Mesenchymal stem cell (in vitro differentiated cells and primary cell): ENCODE data around the gene CHPF.

Source experiments
- DNase-seq: peaks from one replicate; pipeline ENCODE4 v3.0.0-alpha.2; 2013
- H2AFZ ChIP-seq: one replicate; pipeline ENCODE4 v1.6.1; 2013; ENCODE audit warnings: low read depth, mild to moderate bottlenecking, control low read depth, inconsistent platforms, low read length, moderate library complexity
- H2AK5ac ChIP-seq: 2 replicates; pipeline ENCODE4 v1.6.1; 2013; ENCODE audit warnings: low read length, moderate library complexity, mild to moderate bottlenecking, inconsistent platforms; ENCODE audit not compliant: severe bottlenecking
- H2BK120ac ChIP-seq: one replicate; pipeline ENCODE4 v1.6.1; 2013; ENCODE audit warnings: low read depth, mild to moderate bottlenecking, inconsistent platforms, low read length, moderate library complexity
- H2BK12ac ChIP-seq, 2 experiments: one replicate each; pipeline ENCODE4 v1.6.1; 2013; ENCODE audit warnings: inconsistent platforms in 2 of 2, low read length in 2 of 2, mild to moderate bottlenecking in 2 of 2, moderate library complexity in 2 of 2, control low read depth in 1 of 2
- H2BK15ac ChIP-seq: one replicate; pipeline ENCODE4 v1.6.1; 2013; ENCODE audit warnings: mild to moderate bottlenecking, low read depth, inconsistent platforms; ENCODE audit not compliant: poor library complexity, severe bottlenecking
- H2BK5ac ChIP-seq: 2 replicates; pipeline ENCODE4 v1.6.1; 2013; ENCODE audit warnings: low read depth, mild to moderate bottlenecking, low read length, control low read depth, inconsistent platforms; ENCODE audit not compliant: poor library complexity, severe bottlenecking
- H3K14ac ChIP-seq, 2 experiments: one replicate each; pipeline ENCODE4 v1.6.1; 2013; ENCODE audit warnings: inconsistent platforms in 2 of 2, low read length in 2 of 2, control low read depth in 1 of 2, mild to moderate bottlenecking in 1 of 2, moderate library complexity in 1 of 2
- H3K18ac ChIP-seq, 2 experiments: one replicate each; pipeline ENCODE4 v1.6.1; 2013; ENCODE audit warnings: inconsistent platforms in 2 of 2, low read length in 2 of 2, control low read depth in 1 of 2, low read depth in 1 of 2, mild to moderate bottlenecking in 1 of 2
- H3K23ac ChIP-seq, 2 experiments: one replicate each; pipeline ENCODE4 v1.6.1; 2013; ENCODE audit warnings: inconsistent platforms in 2 of 2, low read length in 2 of 2, mild to moderate bottlenecking in 2 of 2, moderate library complexity in 2 of 2, control low read depth in 1 of 2
- H3K27ac ChIP-seq: 2 replicates; pipeline ENCODE4 v1.5.1; 2013; ENCODE audit warnings: mild to moderate bottlenecking, moderate library complexity, low read length, control low read depth, inconsistent platforms; ENCODE audit not compliant: poor library complexity, severe bottlenecking
- H3K27me3 ChIP-seq, 2 experiments: 2 replicates each; pipeline versions ENCODE4 v1.6.1 to v1.7.0; 2013; ENCODE audit warnings: low read length in 2 of 2, mild to moderate bottlenecking in 2 of 2, moderate library complexity in 2 of 2, control low read depth in 1 of 2, inconsistent platforms in 1 of 2; ENCODE audit not compliant: control insufficient read depth in 1 of 2, insufficient read depth in 1 of 2
- H3K36me3 ChIP-seq, 2 experiments: 2 replicates each; pipeline versions ENCODE4 v1.6.1 to v1.7.0; 2013; ENCODE audit warnings: low read length in 2 of 2, control low read depth in 1 of 2, inconsistent platforms in 1 of 2, low read depth in 1 of 2, mild to moderate bottlenecking in 1 of 2; ENCODE audit not compliant: insufficient read depth in 2 of 2, control insufficient read depth in 1 of 2
- H3K4ac ChIP-seq, 2 experiments: one replicate each; pipeline ENCODE4 v1.6.1; 2013; ENCODE audit warnings: inconsistent platforms in 2 of 2, low read length in 2 of 2, mild to moderate bottlenecking in 2 of 2, moderate library complexity in 2 of 2, control low read depth in 1 of 2, low read depth in 1 of 2
- H3K4me1 ChIP-seq: 2 replicates; pipeline ENCODE4 v1.6.1; 2013; ENCODE audit warnings: low read depth, low read length, control low read depth; ENCODE audit not compliant: control insufficient read depth, insufficient read depth
- H3K4me2 ChIP-seq: 2 replicates; pipeline ENCODE4 v1.6.1; 2013; ENCODE audit warnings: low read length, mild to moderate bottlenecking, inconsistent platforms; ENCODE audit not compliant: poor library complexity, severe bottlenecking
- H3K4me3 ChIP-seq, 2 experiments: 2 replicates each; pipeline versions ENCODE4 v1.5.1 to v1.7.0; 2013; ENCODE audit warnings: low read length in 2 of 2, mild to moderate bottlenecking in 2 of 2, control low read depth in 1 of 2, low read depth in 1 of 2; ENCODE audit not compliant: insufficient read depth in 1 of 2
- H3K79me1 ChIP-seq: replicated peaks from 2 replicates; pipeline ENCODE4 v1.6.1; 2013; ENCODE audit warnings: mild to moderate bottlenecking, control low read depth, low read length, inconsistent platforms; ENCODE audit not compliant: poor library complexity, severe bottlenecking
- H3K9ac ChIP-seq: 2 replicates; pipeline ENCODE4 v1.7.0; 2013; ENCODE audit warnings: mild to moderate bottlenecking, low read length, moderate library complexity
- H3K9me3 ChIP-seq: 2 replicates; pipeline ENCODE4 v1.7.0; 2013; ENCODE audit warnings: mild to moderate bottlenecking, low read length; ENCODE audit not compliant: control insufficient read depth
- H4K8ac ChIP-seq: one replicate; pipeline ENCODE4 v1.6.1; 2013; ENCODE audit warnings: inconsistent platforms, mild to moderate bottlenecking, low read length, moderate library complexity
- H4K91ac ChIP-seq: one replicate; pipeline ENCODE4 v1.6.1; 2013; ENCODE audit warnings: mild to moderate bottlenecking, low read length, inconsistent platforms
- WGBS: methylation state at CpG from one replicate; pipeline ENCODE4 v1.1.7; 2013; ENCODE audit warnings: mixed read lengths; 5-methylcytosine and 5-hydroxymethylcytosine counted together

Gene CHPF

DNA sequence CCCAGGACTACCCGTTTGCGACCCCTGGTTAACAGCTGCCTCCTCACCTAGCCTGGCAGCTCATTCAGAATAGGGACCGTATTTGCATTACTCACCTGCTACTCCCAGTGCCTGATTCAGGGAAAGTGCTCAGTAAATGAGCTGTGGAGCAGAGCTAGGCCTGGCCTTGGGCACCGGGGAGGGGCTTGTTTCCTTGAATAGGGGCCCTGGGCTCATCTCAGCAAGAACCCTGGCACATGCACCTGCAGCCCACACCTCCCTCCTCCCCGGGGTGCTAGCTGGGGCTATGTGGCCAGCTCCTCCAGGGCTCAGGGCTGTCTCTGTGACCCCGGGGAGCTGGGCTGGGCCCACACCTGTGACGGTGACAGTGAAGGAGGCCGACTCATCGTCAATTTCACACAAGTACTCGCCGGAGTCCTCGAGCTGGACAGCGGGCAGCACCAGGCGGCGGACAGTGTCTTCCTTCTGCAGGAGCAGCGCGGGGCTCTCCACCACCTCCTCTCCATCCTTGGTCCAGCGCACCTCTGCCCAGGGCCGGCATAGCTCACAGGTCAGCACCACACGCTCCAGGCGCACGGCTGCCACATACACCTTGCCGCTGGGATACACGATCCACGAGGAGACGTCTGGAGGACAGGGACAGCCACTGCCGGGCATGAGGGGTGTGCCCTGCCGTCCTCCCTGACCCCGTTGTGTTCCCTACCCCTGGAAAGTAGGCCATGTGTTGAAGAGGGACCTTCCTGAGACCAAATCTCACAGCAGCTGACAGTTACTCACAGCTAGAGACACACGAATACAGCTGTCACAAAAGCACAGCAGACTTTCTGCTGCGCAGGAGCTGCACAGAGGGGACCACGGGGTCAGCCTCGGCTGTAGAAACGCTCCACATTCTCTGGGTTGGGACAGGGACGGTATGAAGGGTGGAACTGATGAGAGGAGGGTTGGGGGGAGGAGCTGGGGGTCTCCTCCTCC, 18.7 kb upstream of the CHPF start:
- Histone ChIP-seq H3K9me3 (no peaks in the 10 kb centered on the region), H4K8ac (no peak overlapping the region), H3K9ac (no peak overlapping the region), H3K4me3 (no peak overlapping the region), H2AFZ (no peak overlapping the region), H2BK12ac (no peak overlapping the region), H2BK5ac (no peak overlapping the region), H3K27ac (no peak overlapping the region), H3K79me1 (peaks cover 2% of the 10 kb centered on the region), H3K14ac (no peak overlapping the region), H3K4me2 (no peak overlapping the region), H3K4me1 (peaks cover 24% of the 10 kb centered on the region), H3K23ac (no peak overlapping the region), H3K27me3 (peaks cover 0 to 3% of the 10 kb centered on the region in 2 experiments), H2BK120ac (no peak overlapping the region), H2BK15ac (no peak overlapping the region), H3K36me3 (peaks cover 19 to 43% of the 10 kb centered on the region in 2 experiments), H4K91ac (no peak overlapping the region), H3K4ac (no peak overlapping the region), H2AK5ac (no peak overlapping the region), H3K18ac (no peak overlapping the region)
- WGBS: 87% methylated on average over 35 of the region's 35 CpGs
- no peak for DNase-seq

DNA sequence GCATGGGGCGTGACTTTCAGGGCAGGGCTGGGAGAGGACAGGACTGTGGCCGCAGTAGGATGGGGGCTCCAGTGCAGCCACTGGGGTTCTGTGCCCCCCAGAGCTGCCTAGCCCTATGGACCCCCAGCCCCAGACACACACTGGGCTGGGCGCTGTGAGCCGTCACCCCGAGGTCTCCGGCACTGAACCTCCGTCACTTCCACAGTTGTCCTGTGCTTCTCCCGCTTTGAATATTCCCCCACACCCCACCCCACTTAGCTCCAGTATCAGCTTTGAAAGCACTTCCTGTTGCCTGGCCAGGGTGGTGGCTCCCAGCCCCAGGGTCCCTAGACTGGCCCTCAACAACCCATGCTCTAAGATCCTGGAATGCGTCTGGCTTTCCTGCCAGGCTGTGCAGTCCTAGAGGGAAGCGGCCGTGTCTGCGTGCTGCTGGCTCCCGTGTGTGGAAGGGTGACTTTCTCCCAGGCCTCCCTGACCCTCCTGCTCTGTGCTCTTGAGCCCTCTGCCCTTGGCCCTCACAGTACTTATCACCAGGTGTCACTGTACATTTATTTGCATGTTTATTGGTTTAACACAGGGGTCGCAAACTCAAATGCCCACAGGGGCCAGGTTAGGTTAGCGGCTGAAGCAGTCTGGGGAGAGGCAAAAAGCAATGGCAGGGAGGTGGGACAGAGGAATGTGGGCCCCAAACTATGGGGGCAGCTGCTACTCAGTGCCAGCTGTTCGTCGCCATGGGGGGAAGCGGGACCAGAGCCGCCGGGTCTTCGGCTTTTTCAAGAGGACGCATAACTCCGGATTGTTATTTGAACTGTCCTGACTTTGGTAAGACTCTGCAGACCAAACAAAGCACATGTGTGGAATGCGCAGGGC, 17.8 kb upstream of the CHPF start:
- WGBS: 64% methylated on average over 24 of the region's 24 CpGs
- H3K4me1 ChIP-seq: peaks cover 24% of the 10 kb centered on the region
- no peak for DNase-seq
- H2AK5ac ChIP-seq: no peak overlapping the region
- H3K27me3 ChIP-seq: peaks cover 0 to 4% of the 10 kb centered on the region in 2 experiments
- no peaks in the 10 kb centered on the region for H3K9me3 ChIP-seq
- H2BK12ac ChIP-seq: no peak overlapping the region
- H3K36me3 ChIP-seq: peaks cover 11 to 34% of the 10 kb centered on the region in 2 experiments
- no peak overlapping the region for H3K4ac ChIP-seq
- H4K8ac ChIP-seq: no peak overlapping the region
- no peak overlapping the region for H2BK5ac ChIP-seq
- H3K9ac ChIP-seq: no peak overlapping the region
- H4K91ac ChIP-seq: no peak overlapping the region
- H3K79me1 ChIP-seq: no peaks in the 10 kb centered on the region
- H3K4me3 ChIP-seq: no peak overlapping the region
- H3K4me2 ChIP-seq: no peak overlapping the region
- no peak overlapping the region for H3K18ac ChIP-seq
- no peak overlapping the region for H2AFZ ChIP-seq
- no peak overlapping the region for H3K14ac ChIP-seq
- H3K27ac ChIP-seq: no peak overlapping the region
- H2BK15ac ChIP-seq: peak overlapping the region; percentile 19
- H2BK120ac ChIP-seq: no peak overlapping the region
- H3K23ac ChIP-seq: no peak overlapping the region

DNA sequence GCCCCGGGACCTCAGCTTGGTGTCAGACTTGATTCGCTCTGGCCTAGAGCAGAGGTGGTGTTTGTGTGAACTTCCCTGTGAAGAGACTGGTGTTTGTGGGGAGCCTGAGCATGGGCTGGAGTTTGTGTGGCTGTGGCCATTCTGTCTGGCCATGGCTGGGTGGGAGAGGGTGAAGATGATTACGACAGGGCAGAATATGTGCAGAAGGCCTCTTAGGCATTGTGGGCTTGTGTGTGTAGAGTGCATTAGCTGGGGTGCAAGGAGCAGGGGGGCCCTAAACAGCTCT, 17.2 kb upstream of the CHPF start:
- Histone ChIP-seq H3K27ac (no peak overlapping the region), H2AFZ (no peak overlapping the region), H2BK120ac (no peak overlapping the region), H2BK5ac (no peak overlapping the region), H2BK12ac (no peak overlapping the region), H3K36me3 (peaks cover 14 to 30% of the 10 kb centered on the region in 2 experiments), H3K9ac (no peak overlapping the region), H3K27me3 (peaks cover 0 to 6% of the 10 kb centered on the region in 2 experiments), H3K23ac (no peak overlapping the region), H4K91ac (no peak overlapping the region), H3K18ac (no peak overlapping the region), H3K9me3 (no peaks in the 10 kb centered on the region), H3K4me2 (no peak overlapping the region), H3K4me1 (peaks cover 24% of the 10 kb centered on the region), H3K4me3 (no peak overlapping the region), H2AK5ac (no peak overlapping the region), H2BK15ac (no peak overlapping the region), H3K4ac (no peak overlapping the region), H3K79me1 (no peaks in the 10 kb centered on the region), H3K14ac (no peak overlapping the region), H4K8ac (no peak overlapping the region)
- WGBS: 88% methylated on average over 3 of the region's 3 CpGs
- no peak for DNase-seq
